ENCODE data around the gene SNRPD3.
"Not testable (repeated sequence)": the region's sequence is repeated elsewhere in the genome, so short reads cannot be mapped to it uniquely, and the experiment has no call there.

The SNRPD3 gene

GRCh38 chr22:24530968-24531367 lies 24.8 kb upstream of the SNRPD3 start:
- in situ Hi-C loops (cut with HindIII; ENCODE audit: low sequenced_read_pairs) = not testable (repeated sequence)

DNA sequence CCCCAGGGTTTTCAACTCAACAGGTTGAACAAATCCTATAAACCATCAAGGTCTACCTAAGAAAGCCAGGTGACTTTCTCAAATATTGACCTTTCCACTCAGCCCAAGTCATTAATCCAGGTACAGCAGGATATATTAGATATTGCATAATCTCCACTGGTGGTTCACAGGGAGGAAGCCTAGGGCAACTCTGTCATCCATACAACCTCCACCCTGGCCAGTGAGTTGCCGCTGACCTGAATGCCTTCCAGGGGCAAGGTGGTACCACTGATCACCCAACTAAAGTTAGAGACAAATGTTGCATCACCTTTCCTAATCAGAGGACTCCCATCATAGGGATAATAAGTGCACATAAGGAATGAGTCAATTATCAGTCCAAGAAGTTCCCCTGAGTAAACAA lies 23.7 kb upstream of the SNRPD3 start:
- in situ Hi-C loops (cut with HindIII; ENCODE audit: low sequenced_read_pairs) = no loop called here

DNA sequence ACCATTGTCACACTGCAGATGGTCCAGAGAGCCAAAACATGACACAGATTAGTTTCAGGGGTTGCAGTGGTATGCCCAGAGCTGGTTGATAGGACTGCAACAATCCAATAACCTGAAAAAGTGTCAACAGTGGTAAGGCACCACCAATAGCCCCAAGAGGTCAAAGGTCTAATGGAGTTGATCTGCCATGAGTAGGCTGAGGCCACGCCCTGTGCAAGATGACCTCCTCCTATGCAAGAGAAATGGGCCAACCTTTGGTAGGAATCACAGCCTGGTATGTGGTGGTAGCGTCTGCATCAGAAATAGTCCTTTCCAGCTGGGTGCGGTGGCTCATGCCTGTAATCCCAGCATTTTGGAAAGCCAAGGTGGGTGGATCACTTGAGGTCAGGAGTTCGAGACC lies 20.5 kb upstream of the SNRPD3 start:
- in situ Hi-C loops (cut with HindIII; ENCODE audit: low sequenced_read_pairs) = no loop called here

DNA sequence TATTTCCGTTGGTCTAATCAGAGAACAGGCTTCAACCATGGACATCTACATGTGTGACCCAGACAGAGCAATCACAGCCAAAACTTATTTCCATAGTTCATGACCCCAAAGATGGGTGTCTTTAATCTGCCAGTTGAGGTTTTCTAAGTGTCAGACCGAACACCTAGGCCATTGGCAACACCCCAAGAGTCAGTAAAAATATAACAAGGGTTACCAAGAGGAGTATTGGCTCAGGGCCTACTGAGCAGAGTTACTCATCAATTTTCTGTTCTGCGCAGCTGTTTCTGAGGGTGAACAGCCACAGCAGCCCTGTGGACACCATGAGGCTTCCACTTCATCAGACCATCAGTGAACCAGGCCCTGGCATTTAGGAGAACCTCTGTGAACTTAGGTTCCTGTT lies 19.7 kb upstream of the SNRPD3 start:
- in situ Hi-C loops (cut with HindIII; ENCODE audit: low sequenced_read_pairs) = no loop called here

- in situ Hi-C loops (cut with HindIII; ENCODE audit: low sequenced_read_pairs) = no loop called here
These were observed 15.3 kb upstream of the SNRPD3 start for GRCh38 chr22:24540470-24540869.

DNA sequence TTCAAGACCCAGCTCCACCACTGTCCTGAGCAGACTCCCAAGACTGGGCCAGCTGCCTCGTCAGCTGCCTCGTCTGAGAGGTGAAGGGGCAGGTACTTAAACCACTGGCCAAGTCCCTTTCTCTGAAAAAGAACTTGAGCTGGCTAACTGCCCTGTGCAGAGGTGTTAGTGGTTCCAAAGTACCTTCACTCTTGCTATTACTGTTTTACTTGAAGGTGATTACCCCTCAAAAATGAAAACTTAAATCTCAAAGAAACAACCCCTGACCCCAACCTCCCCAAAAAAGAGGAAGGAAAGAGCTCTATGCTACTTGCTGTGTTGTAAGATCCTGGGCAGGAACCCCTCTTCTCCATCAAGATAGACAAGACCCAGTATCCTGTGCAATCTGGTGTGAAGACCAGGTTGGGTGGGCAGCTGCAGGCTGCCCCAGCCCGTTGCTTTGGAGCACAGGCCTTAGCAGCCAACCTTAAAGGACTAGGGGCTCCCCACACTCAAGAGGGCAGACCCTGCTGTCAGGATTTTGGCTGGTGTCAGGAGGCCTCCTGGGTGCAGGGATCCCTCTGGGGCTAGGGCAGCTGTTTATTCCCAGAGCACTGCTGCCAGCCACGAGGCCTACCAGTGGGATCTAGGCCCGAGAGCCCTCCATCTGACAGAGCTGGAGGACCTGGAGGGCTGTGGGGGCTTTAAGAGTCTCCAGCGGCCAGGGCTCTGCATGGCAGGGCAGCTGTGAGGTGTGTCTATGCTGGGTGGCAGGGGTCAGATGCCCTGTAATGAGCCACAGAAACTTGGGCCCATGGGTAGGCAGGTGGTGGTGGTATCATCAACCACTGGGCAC lies 13.9 kb upstream of the SNRPD3 start:
- in situ Hi-C loops (cut with HindIII; ENCODE audit: low sequenced_read_pairs) = no loop called here

DNA sequence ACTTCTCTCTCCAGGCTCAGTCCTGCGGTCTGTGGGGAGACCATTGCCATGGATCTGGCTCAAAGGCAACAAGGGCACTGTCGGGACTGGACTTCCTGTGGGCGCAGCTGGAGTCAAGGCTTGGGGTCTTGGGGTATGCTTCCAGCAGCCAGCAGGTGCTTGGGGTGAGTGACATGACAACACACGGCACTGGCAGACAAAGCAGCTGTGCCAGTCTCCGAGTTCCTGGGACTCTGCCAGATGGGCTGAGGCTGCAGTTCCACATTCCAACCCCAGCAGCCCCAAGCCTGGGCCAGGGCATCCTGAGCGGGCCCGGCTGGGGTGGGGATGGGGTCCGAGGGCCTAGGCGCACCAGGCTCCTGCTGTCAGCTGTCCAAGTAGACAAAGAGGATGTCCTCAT lies 13.2 kb upstream of the SNRPD3 start:
- in situ Hi-C loops (cut with HindIII; ENCODE audit: low sequenced_read_pairs) = no loop called here

DNA sequence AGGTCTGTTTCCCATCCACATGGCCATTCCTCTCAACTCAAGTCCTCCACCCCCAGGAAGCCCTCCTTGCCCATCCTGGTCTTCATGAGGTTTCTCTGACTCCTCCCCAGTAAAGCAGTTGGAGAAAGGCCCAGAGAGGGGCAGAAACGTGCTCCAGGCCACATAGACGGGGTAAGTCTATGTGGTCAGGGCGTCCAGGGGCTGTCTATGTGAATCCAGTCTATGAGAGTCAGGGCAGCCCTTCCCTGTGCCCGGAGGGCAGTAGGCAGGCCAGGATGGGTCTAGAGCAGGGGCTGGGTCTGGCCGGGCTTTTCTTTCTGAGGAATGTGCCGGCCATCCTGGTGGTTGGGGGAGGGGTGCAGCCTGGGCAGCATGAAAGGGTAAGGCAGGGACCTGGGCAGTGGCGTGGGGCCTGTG lies 12.6 kb upstream of the SNRPD3 start:
- in situ Hi-C loops (cut with HindIII; ENCODE audit: low sequenced_read_pairs) = no loop called here

GRCh38 chr22:24543679-24544243 lies 12.0 kb upstream of the SNRPD3 start:
- in situ Hi-C loops (cut with HindIII; ENCODE audit: low sequenced_read_pairs) = no loop called here

- in situ Hi-C loops (cut with HindIII; ENCODE audit: low sequenced_read_pairs) = no loop called here
These were observed 7.0 kb upstream of the SNRPD3 start for GRCh38 chr22:24548812-24549211.

GRCh38 chr22:24550028-24550901 lies 5.5 kb upstream of the SNRPD3 start:
- in situ Hi-C loops (cut with HindIII; ENCODE audit: low sequenced_read_pairs) = no loop called here

GRCh38 chr22:24550902-24551435 lies 4.8 kb upstream of the SNRPD3 start:
- in situ Hi-C loops (cut with HindIII; ENCODE audit: low sequenced_read_pairs) = no loop called here

- in situ Hi-C loops (cut with HindIII; ENCODE audit: low sequenced_read_pairs) = not testable (repeated sequence)
These were observed 3.1 kb upstream of the SNRPD3 start for GRCh38 chr22:24552503-24553286.

DNA sequence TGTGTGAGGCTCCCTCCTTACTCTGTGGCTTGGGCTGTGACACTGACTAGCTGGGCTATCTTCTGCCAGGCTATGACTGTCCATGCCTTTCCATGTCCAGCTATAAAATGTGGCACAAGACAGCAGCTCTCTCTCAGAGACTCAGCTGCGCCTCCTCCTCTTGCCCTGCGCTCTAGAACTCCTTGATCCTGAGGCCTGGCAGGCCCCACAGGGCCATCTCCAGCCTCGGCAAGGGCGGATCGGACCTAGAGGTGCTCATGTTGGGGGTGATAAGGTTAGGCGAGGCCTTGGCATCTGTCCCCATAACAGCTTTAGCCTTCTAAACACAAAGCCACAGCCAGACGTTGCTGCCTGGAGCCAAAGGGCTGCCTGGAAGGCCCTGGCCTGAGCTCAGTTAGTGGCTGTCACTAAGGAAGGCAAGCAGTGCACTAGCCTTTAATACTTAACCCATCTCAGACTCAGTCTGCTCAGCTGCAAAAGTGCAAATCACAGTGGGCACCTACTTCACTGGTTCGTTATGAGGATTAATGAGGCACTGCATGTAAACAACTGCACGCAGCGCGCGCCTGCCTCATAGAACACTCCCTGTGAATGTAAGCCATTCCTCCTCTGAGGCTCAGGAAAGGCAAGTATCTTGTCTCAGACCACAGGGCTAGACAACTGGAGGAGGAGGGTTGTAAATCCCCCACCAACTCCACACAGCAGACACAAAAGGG lies 2.0 kb upstream of the SNRPD3 start:
- in situ Hi-C loops (cut with HindIII; ENCODE audit: low sequenced_read_pairs) = no loop called here

DNA sequence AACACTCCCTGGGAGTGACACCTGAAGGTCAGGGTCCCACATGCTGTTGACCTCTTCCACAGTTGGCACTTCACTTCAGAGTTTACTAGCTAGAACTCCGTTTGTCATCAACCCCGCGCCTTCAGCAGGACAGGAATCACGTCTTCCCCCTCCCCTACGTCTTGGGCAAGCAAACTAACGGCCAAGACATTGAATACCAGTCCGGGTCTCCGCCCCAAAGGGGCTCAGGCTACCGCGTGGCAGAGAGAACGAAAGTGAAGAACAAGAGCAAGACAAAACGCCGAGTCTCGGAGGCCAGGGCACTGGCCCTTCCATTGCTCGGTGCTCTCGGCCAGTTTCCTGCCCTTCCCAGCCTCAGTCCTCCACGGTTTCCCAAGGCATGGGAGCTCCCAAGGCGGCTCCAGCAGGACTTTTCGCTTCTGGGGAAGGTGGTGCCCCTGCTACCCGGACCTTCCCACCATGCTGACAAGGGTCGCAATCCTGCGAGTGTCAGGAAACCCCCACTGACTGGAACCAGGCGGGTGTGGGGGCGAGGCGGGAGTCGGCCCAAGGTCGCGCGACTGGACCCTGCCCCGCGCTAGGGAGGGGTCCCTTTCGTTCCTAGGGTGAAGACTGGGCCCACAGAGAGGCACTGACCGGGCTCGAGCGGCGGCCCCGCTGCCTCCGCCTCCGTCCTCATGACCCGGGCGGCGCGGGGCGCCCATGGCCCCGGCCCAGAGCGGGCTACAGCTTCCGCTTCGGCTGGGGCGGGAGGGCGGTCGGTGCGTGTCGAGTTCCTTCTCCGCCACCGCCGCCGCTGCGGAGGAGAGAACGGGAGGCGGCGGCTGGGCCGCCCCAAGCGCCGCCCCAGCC lies 1.3 kb upstream of the SNRPD3 start, which contains the start of gene GUCD1:
GUCD1 (minus strand) TSS at position 826 of the 852 bp plus-strand sequence; CDS start at position 679, 147 bp downstream.
- in situ Hi-C loops (cut with HindIII; ENCODE audit: low sequenced_read_pairs) = no loop called here

DNA sequence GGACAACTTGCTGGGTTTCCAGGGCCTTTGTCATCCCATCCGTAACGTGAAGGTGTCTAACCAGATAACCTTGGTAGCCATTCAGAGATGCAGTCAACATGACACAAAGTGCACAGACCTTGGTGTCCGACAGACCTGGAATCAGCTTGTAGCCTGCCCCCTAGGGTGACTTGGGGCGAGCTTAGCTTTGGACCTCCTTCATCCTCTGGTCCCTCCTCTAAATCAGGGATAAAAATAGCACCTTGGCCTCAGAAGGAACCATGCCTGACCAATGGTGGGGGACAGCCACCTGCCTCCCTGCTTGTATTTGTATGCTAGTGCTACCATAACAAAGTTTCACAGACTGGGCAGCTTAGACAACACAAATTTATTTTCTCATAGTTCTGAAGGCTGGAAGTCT lies 3.7 kb downstream of the SNRPD3 start:
- in situ Hi-C loops (cut with HindIII; ENCODE audit: low sequenced_read_pairs) = no loop called here

DNA sequence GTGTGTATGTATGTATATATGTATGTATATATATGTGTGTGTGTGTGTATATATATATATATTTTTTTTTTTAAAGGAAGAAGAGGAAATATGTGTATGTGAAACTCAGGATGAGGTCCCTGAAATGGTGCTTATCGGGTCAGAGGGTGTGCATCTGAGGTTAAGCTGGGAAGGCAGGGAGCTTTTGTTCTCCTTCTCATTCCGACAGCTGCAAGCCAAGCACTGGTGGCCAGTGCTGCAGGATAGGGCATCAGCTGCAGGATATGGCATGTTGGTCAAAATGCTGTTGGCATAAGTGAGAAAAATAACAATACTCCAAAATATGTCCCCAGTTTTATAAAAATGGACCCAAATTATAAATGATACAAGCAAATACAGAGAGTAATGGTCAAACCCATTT lies 7.4 kb downstream of the SNRPD3 start:
- in situ Hi-C loops (cut with HindIII; ENCODE audit: low sequenced_read_pairs) = no loop called here

GRCh38 chr22:24564376-24565058 lies 8.7 kb downstream of the SNRPD3 start:
- in situ Hi-C loops (cut with HindIII; ENCODE audit: low sequenced_read_pairs) = no loop called here
